Measurements from ENCODE around the gene HSPA4.
"Not testable (repeated sequence)": the region's sequence is repeated elsewhere in the genome, so short reads cannot be mapped to it uniquely, and the experiment has no call there.

HSPA4 gene

DNA sequence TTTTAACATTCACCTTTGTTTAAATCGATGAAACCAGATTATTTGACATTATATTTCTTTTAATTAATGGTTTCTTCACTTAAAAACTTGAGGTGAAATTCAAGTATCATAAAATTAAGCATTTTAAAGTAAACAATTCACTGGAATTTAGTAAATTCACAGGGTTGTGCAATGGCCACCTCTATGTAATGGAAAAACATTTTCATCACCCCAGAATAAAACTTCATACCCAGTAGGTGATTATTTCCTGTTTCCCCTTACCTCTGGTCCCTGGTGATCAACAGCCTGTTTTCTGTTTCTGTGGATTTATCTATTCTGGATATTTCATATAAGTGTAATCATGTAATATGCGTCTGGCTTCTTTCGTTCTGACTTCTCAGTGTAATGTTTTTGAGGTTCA is 27.2 kb downstream of the HSPA4 start:
- Histone ChIP-seq H3K36me3 (peaks cover 39% of the 10 kb centered on the region), H3K4me1 (ENCODE audit: control insufficient read depth in 1 of 2, insufficient read depth in 1 of 2, low read depth in 1 of 2, low read length in 1 of 2) (no peaks in the 10 kb centered on the region), H3K4me3 (ENCODE audit: low read depth in 1 of 2, low read length in 1 of 2) (no peak overlapping the region), H3K27ac (no peak overlapping the region), H3K27me3 (no peaks in the 10 kb centered on the region), H3K9me3 (no peaks in the 10 kb centered on the region)
- TF ChIP-seq, protein P1, sequence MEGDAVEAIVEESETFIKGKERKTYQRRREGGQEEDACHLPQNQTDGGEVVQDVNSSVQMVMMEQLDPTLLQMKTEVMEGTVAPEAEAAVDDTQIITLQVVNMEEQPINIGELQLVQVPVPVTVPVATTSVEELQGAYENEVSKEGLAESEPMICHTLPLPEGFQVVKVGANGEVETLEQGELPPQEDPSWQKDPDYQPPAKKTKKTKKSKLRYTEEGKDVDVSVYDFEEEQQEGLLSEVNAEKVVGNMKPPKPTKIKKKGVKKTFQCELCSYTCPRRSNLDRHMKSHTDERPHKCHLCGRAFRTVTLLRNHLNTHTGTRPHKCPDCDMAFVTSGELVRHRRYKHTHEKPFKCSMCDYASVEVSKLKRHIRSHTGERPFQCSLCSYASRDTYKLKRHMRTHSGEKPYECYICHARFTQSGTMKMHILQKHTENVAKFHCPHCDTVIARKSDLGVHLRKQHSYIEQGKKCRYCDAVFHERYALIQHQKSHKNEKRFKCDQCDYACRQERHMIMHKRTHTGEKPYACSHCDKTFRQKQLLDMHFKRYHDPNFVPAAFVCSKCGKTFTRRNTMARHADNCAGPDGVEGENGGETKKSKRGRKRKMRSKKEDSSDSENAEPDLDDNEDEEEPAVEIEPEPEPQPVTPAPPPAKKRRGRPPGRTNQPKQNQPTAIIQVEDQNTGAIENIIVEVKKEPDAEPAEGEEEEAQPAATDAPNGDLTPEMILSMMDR (IDR thresholded peaks at IDR 0.05): no peak

GRCh38 chr5:133081036-133081435 is 29.2 kb downstream of the HSPA4 start:
- Histone ChIP-seq H3K9me3 (no peaks in the 10 kb centered on the region), H3K27ac (no peak overlapping the region), H3K27me3 (no peaks in the 10 kb centered on the region), H3K4me3 (ENCODE audit: low read depth in 1 of 2, low read length in 1 of 2) (no peak overlapping the region), H3K36me3 (peaks cover 32% of the 10 kb centered on the region), H3K4me1 (ENCODE audit: control insufficient read depth in 1 of 2, insufficient read depth in 1 of 2, low read depth in 1 of 2, low read length in 1 of 2) (no peaks in the 10 kb centered on the region)
- TF ChIP-seq, protein P1 (IDR thresholded peaks at IDR 0.05): no peak

- TF ChIP-seq, protein P1 (IDR thresholded peaks at IDR 0.05): no peak
- Histone ChIP-seq H3K27ac (no peak overlapping the region), H3K36me3 (peaks cover 28% of the 10 kb centered on the region), H3K4me3 (ENCODE audit: low read depth in 1 of 2, low read length in 1 of 2) (no peak overlapping the region), H3K4me1 (ENCODE audit: control insufficient read depth in 1 of 2, insufficient read depth in 1 of 2, low read depth in 1 of 2, low read length in 1 of 2) (no peaks in the 10 kb centered on the region), H3K9me3 (no peaks in the 10 kb centered on the region), H3K27me3 (no peaks in the 10 kb centered on the region)
These were observed 29.9 kb downstream of the HSPA4 start for GRCh38 chr5:133081703-133082102.

DNA sequence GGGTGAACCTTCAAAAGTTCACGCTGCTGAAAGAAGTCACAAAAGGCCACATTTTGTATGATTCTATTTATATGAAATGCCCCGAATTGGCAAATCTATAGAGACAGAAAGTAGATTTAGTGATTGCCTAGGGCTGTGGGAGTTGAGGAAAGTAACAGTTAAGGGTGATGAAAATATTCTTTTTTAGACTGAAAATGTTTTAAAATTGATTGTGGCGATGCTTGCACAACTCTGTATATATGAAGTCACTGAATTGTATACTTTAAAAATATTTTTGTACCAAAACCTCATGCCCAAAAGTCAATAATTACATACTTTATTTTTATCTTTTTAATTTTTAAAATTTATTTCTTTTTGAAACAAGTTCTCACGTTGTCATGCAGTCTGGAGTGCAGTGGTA is 30.3 kb downstream of the HSPA4 start:
- Histone ChIP-seq H3K36me3 (peaks cover 28% of the 10 kb centered on the region), H3K4me3 (ENCODE audit: low read depth in 1 of 2, low read length in 1 of 2) (no peak overlapping the region), H3K9me3 (no peaks in the 10 kb centered on the region), H3K27me3 (no peaks in the 10 kb centered on the region), H3K27ac (no peak overlapping the region), H3K4me1 (ENCODE audit: control insufficient read depth in 1 of 2, insufficient read depth in 1 of 2, low read depth in 1 of 2, low read length in 1 of 2) (no peaks in the 10 kb centered on the region)
- TF ChIP-seq, protein P1 (IDR thresholded peaks at IDR 0.05): no peak

DNA sequence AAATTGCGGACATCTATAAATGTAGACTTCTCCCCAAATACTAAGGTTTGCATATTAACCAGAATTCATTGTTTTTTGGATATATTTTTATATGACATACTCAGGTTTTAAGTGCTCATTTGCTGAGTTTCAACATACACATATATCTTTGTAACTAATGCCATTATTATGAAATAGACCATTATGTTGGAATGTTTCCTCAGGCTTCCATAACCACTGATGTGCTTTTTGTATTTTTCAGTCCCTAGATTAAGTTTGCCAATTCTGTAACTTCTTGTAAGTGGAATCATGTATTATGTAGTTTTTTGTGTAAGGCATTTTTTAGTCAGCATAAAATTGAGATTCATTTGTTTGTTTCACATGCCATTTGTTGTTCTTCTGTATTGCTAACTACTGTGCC is 32.1 kb downstream of the HSPA4 start:
- Histone ChIP-seq H3K4me1 (ENCODE audit: control insufficient read depth in 1 of 2, insufficient read depth in 1 of 2, low read depth in 1 of 2, low read length in 1 of 2) (no peaks in the 10 kb centered on the region), H3K36me3 (peaks cover 35% of the 10 kb centered on the region), H3K27ac (no peak overlapping the region), H3K27me3 (no peaks in the 10 kb centered on the region), H3K4me3 (ENCODE audit: low read depth in 1 of 2, low read length in 1 of 2) (no peak overlapping the region), H3K9me3 (no peaks in the 10 kb centered on the region)
- TF ChIP-seq, protein P1 (IDR thresholded peaks at IDR 0.05): no peak

DNA sequence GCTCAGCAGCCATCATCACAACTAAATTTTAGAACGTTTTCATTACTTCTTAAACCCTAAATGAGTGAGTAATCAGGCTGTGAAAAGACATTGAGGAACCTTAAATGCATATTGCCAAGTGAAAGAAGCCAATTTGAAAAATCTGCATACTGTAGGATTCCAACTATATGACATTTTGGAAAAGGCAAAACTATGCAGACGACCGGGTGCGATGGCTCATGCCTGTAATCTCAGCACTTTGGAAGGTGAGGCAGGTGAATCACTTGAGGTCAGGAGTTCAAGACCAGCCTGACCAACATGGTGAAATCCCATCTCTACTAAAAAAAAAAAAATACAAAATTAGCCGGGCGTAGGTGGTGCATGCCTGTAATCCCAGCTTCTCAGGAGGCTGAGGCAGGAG is 33.4 kb downstream of the HSPA4 start:
- not testable (repeated sequence) for H3K4me1 ChIP-seq (ENCODE audit: control insufficient read depth in 1 of 2, insufficient read depth in 1 of 2, low read depth in 1 of 2, low read length in 1 of 2); H3K4me3 ChIP-seq (ENCODE audit: low read depth in 1 of 2, low read length in 1 of 2); H3K27me3 ChIP-seq; H3K9me3 ChIP-seq; H3K27ac ChIP-seq
- peaks cover 47% of the 10 kb centered on the region for H3K36me3 ChIP-seq
